Karpas-422 (cell line): Measurements from ENCODE around the gene NAA80. TPM values are rescaled to one million over a fixed set of nuclear protein-coding genes. Genes with fewer than 3 reads are reported as not detected.
"Not testable (repeated sequence)": the region's sequence is repeated elsewhere in the genome, so short reads cannot be mapped to it uniquely, and the experiment has no call there.

Experiments used
- DNase-seq: peaks from one replicate; pipeline ENCODE4 v3.0.0-alpha.2; 2015
- H2AFZ ChIP-seq: fragments of 200-600 bp; sonication (generic); 2 replicates; pipeline ENCODE4 v1.6.1; 2014; ENCODE audit warnings: antibody characterized with exemption, low read length, mixed read lengths
- H3K27ac ChIP-seq: fragments of 200-600 bp; sonication (generic); 2 replicates; pipeline ENCODE4 v1.5.1; 2014; ENCODE audit warnings: mild to moderate bottlenecking, low read length, moderate library complexity
- H3K27me3 ChIP-seq: fragments of 200-600 bp; sonication (generic); 2 replicates; pipeline ENCODE4 v1.6.1; 2014; ENCODE audit warnings: low read length, mixed read lengths
- H3K36me3 ChIP-seq: fragments of 200-600 bp; sonication (generic); 2 replicates; pipeline ENCODE4 v1.6.1; 2014; ENCODE audit warnings: low read length, mixed read lengths; ENCODE audit not compliant: insufficient read depth
- H3K4me1 ChIP-seq: fragments of 200-600 bp; sonication (generic); 2 replicates; pipeline ENCODE4 v1.6.1; 2014; ENCODE audit warnings: mild to moderate bottlenecking, low read length, mixed read lengths
- H3K4me2 ChIP-seq: fragments of 200-600 bp; sonication (generic); 2 replicates; pipeline ENCODE4 v1.6.1; 2014; ENCODE audit warnings: low read length, low read depth, mild to moderate bottlenecking; ENCODE audit not compliant: poor library complexity, severe bottlenecking
- H3K4me3 ChIP-seq: fragments of 200-600 bp; sonication (generic); 2 replicates; pipeline ENCODE4 v1.5.1; 2014; ENCODE audit warnings: mild to moderate bottlenecking, antibody characterized with exemption, low read length, mixed read lengths
- H3K79me2 ChIP-seq: fragments of 200-600 bp; sonication (generic); 2 replicates; pipeline ENCODE4 v1.6.1; 2014; ENCODE audit warnings: mild to moderate bottlenecking, low read length, mixed read lengths
- H3K9ac ChIP-seq: fragments of 200-600 bp; sonication (generic); 2 replicates; pipeline ENCODE4 v1.6.0; 2014; ENCODE audit warnings: low read length
- H3K9me2 ChIP-seq: fragments of 200-600 bp; sonication (generic), shearing (Covaris generic); replicated peaks from 2 replicates; pipeline ENCODE4 v1.6.0; 2014; ENCODE audit warnings: mild to moderate bottlenecking, low read length, moderate library complexity; ENCODE audit not compliant: insufficient read depth
- H3K9me3 ChIP-seq: fragments of 300-700, 200-600 bp; sonication (generic); 2 replicates; pipeline ENCODE4 v1.6.1; 2014; ENCODE audit warnings: low read length, mixed read lengths
- H4K20me1 ChIP-seq: fragments of 200-600 bp; sonication (generic); 2 replicates; pipeline ENCODE4 v1.6.1; 2014; ENCODE audit warnings: mild to moderate bottlenecking, antibody characterized with exemption, low read length, low read depth; ENCODE audit not compliant: insufficient read depth
- total RNA-seq: library from RNA; depleted of rRNA; stranded (reverse); fragments of >200 nt; shearing (Covaris generic); gene quantifications from 2 replicates; pipeline ENCODE4 v1.2.3, GENCODE V29; 2014; ENCODE audit warnings: low replicate concordance

NAA80 gene
- total RNA-seq, 1 experiment from 2014 or later = 18.1 TPM

DNA sequence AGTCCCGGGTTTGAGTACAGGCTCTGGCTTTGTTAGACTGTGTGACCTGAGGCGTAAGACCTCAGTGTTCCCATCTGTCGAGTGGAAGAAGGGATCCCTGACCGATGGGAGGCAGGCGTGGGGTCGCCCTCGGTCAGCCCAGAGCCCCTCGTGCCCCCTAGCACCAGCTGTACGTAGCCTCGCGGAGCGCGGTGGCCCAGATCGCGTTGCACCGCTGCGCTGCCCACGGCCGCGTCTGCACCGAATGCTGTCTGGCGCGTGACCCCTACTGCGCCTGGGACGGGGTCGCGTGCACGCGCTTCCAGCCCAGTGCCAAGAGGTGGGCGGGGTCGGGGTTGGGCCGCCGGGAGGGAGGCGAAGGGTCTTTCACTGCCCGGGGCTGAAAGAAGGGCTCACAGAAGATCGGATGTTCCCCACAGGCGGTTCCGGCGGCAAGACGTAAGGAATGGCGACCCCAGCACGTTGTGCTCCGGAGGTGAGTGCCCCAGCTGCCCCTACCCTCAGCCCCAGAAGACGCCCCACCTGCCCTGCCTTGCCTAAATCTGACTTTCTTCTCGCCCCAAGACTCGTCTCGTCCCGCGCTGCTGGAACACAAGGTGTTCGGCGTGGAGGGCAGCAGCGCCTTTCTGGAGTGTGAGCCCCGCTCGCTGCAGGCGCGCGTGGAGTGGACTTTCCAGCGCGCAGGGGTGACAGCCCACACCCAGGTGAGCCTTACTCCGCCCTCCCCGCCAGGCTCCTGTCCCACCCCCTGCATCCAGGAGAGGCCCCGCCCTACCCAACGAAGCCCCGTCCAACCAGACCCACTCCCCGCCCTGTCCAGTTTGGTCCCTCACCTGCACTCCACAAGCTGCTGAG lies 23.8 kb downstream of the NAA80 start:
- H3K36me3 ChIP-seq = no peaks in the 10 kb centered on the region
- no peak overlapping the region for H2AFZ ChIP-seq
- H3K27me3 ChIP-seq = no peaks in the 10 kb centered on the region
- H3K4me3 ChIP-seq = no peak overlapping the region
- no peak overlapping the region for H3K9ac ChIP-seq
- H3K9me2 ChIP-seq = no peaks in the 10 kb centered on the region
- H3K4me1 ChIP-seq = peaks cover 3% of the 10 kb centered on the region
- H4K20me1 ChIP-seq = no peaks in the 10 kb centered on the region
- H3K79me2 ChIP-seq = no peaks in the 10 kb centered on the region
- H3K9me3 ChIP-seq = no peaks in the 10 kb centered on the region
- no peak overlapping the region for H3K27ac ChIP-seq
- no peak overlapping the region for H3K4me2 ChIP-seq
- no peak for DNase-seq

DNA sequence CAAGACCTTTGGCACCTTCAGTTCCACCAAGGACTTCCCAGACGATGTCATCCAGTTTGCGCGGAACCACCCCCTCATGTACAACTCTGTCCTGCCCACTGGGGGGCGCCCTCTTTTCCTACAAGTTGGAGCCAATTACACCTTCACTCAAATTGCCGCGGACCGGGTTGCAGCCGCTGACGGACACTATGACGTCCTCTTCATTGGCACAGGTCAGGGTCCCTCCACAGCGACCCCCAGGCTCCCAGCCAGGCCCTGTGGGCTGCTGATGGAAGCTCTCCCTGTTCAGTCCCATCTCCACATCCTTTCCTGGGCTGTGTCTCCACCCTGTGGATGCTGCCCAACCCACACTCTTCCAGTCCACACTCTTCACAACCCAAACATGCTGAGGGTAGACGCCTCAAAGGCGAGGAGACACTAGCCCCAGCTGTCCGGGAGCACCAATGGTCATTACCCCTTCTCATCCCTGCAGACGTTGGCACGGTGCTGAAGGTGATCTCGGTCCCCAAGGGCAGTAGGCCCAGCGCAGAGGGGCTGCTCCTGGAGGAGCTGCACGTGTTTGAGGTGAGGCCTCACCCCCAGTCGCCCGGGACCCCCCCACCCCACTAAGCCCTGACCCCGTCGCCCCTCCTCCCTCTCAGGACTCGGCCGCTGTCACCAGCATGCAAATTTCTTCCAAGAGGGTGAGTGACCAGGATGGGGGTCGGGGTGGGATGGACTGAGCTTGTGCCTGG lies 24.7 kb downstream of the NAA80 start:
- no peaks in the 10 kb centered on the region for H3K79me2 ChIP-seq
- H4K20me1 ChIP-seq = no peaks in the 10 kb centered on the region
- H3K27me3 ChIP-seq = no peaks in the 10 kb centered on the region
- peaks cover 3% of the 10 kb centered on the region for H3K4me1 ChIP-seq
- H3K4me2 ChIP-seq = no peak overlapping the region
- H3K9me3 ChIP-seq = no peaks in the 10 kb centered on the region
- no peaks in the 10 kb centered on the region for H3K36me3 ChIP-seq
- no peak overlapping the region for H3K9ac ChIP-seq
- no peaks in the 10 kb centered on the region for H3K9me2 ChIP-seq
- H2AFZ ChIP-seq = no peak overlapping the region
- no peak overlapping the region for H3K4me3 ChIP-seq
- DNase-seq = peak; percentile 93
- H3K27ac ChIP-seq = no peak overlapping the region

DNA sequence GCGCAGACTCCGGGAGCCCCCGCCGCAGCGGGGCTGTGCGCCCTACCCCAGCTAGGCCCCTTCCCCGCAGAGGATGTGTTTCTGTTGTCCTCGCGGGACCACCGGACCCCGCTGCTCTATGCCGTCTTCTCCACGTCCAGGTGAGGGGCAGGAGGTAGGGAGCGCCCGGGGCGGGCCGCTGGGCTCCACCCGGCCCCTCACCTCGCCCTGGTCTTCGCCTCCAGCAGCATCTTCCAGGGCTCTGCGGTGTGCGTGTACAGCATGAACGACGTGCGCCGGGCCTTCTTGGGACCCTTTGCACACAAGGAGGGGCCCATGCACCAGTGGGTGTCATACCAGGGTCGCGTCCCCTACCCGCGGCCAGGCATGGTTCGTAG lies 25.5 kb downstream of the NAA80 start:
- H3K27ac ChIP-seq = no peak overlapping the region
- H3K79me2 ChIP-seq = no peaks in the 10 kb centered on the region
- H2AFZ ChIP-seq = no peak overlapping the region
- H3K27me3 ChIP-seq = no peaks in the 10 kb centered on the region
- H3K4me1 ChIP-seq = peaks cover 3% of the 10 kb centered on the region
- no peak for DNase-seq
- H3K9me3 ChIP-seq = no peaks in the 10 kb centered on the region
- no peaks in the 10 kb centered on the region for H4K20me1 ChIP-seq
- H3K9me2 ChIP-seq = no peaks in the 10 kb centered on the region
- no peak overlapping the region for H3K9ac ChIP-seq
- H3K4me3 ChIP-seq = no peak overlapping the region
- no peaks in the 10 kb centered on the region for H3K36me3 ChIP-seq
- H3K4me2 ChIP-seq = no peak overlapping the region

DNA sequence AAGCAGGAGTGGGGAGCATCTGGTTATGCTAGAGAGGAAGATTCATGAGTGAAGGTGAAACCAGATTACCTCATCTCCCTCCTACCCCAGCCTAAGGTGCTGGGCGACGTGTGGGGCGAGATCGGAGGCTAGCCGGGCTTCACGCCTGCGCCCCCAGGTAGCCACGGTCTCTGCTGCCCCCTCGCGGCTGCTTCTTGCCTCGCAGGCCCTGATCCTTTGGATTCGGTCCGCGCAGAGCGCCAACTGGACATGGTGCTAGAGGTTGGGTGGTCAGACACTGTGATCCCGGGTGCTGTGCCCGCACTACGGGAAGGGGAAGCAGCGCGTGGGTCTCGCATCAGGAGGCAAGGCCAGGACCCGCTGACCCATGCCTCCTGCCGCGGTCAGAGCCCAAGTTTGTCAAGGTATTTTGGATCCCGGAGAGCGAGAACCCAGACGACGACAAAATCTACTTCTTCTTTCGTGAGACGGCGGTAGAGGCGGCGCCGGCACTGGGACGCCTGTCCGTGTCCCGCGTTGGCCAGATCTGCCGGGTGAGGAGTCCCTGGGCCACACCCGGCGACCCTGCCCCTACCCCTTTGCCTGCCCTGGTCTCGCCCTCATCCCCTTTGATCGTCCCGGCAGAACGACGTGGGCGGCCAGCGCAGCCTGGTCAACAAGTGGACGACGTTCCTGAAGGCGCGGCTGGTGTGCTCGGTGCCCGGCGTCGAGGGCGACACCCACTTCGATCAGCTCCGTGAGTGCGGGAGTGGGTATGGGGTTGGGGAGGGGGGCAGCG lies 26.1 kb downstream of the NAA80 start:
- DNase-seq = peak; percentile 95
- Histone ChIP-seq H3K36me3 (no peaks in the 10 kb centered on the region), H3K9me2 (no peaks in the 10 kb centered on the region), H3K4me3 (no peak overlapping the region; the same call in 1 of the 2 replicates), H3K9ac (no peak overlapping the region), H4K20me1 (no peaks in the 10 kb centered on the region), H3K4me2 (peak overlapping the region; percentile 55), H2AFZ (no peak overlapping the region), H3K27me3 (no peaks in the 10 kb centered on the region), H3K27ac (no peak overlapping the region), H3K79me2 (no peaks in the 10 kb centered on the region), H3K4me1 (peaks cover 3% of the 10 kb centered on the region), H3K9me3 (no peaks in the 10 kb centered on the region)

DNA sequence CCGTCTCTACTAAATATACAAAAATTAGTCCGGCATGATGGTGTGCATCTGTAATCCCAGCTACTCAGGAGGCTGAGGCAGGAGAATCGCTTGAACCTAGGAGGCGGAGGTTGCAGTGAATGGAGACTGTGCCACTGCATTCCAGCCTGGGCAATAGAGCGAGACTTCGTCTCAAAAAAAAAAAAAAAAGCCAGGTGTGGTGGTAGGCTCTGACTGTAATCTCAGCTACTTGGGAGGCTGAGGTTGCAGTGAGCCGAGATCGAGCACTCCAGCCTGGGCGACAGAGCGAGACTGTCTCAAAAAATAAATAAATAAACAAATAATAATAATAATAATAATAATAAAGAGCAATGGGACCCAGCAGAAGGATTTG lies 26.7 kb downstream of the NAA80 start:
- not testable (repeated sequence) for H3K27ac ChIP-seq, H3K9me2 ChIP-seq, H2AFZ ChIP-seq, H3K4me3 ChIP-seq, H3K9ac ChIP-seq, H3K4me1 ChIP-seq, H3K9me3 ChIP-seq, H3K27me3 ChIP-seq, DNase-seq, H3K36me3 ChIP-seq, H4K20me1 ChIP-seq, H3K79me2 ChIP-seq
- H3K4me2 ChIP-seq = peak overlapping the region; percentile 55

DNA sequence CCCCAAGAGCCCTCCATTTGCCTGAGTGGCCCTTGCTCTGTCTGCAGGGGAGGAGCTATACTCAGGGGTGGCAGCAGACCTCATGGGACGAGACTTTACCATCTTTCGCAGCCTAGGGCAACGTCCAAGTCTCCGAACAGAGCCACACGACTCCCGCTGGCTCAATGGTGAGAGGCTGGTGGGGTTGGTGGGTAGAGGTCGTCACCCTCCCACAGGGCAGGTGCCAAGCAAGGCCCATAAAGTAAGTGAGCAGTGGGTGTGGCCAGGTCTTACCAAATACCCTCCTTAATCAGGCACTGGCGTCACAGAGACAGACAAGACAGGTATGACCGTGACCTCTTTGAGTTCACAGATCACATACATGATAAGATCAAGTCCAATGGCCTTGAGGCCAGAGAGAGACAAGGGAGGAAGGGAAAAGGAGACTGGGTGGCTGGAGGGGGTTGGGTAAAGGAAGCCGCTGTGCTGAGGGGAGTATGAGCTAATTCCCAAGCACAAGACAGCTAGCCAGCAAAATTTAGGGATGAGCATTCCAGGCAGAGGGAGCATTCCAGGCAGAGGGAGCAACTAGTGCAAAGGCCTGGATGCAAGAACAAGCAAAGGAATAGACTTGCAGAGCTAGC lies 27.8 kb downstream of the NAA80 start:
- no peak for DNase-seq
- no peak overlapping the region for H3K4me2 ChIP-seq
- H2AFZ ChIP-seq = no peak overlapping the region
- H3K9me3 ChIP-seq = no peaks in the 10 kb centered on the region
- no peaks in the 10 kb centered on the region for H3K9me2 ChIP-seq
- no peaks in the 10 kb centered on the region for H3K27me3 ChIP-seq
- H4K20me1 ChIP-seq = no peaks in the 10 kb centered on the region
- H3K4me1 ChIP-seq = peaks cover 3% of the 10 kb centered on the region
- H3K4me3 ChIP-seq = no peak overlapping the region
- no peak overlapping the region for H3K9ac ChIP-seq
- no peak overlapping the region for H3K27ac ChIP-seq
- H3K79me2 ChIP-seq = no peaks in the 10 kb centered on the region
- H3K36me3 ChIP-seq = no peaks in the 10 kb centered on the region

DNA sequence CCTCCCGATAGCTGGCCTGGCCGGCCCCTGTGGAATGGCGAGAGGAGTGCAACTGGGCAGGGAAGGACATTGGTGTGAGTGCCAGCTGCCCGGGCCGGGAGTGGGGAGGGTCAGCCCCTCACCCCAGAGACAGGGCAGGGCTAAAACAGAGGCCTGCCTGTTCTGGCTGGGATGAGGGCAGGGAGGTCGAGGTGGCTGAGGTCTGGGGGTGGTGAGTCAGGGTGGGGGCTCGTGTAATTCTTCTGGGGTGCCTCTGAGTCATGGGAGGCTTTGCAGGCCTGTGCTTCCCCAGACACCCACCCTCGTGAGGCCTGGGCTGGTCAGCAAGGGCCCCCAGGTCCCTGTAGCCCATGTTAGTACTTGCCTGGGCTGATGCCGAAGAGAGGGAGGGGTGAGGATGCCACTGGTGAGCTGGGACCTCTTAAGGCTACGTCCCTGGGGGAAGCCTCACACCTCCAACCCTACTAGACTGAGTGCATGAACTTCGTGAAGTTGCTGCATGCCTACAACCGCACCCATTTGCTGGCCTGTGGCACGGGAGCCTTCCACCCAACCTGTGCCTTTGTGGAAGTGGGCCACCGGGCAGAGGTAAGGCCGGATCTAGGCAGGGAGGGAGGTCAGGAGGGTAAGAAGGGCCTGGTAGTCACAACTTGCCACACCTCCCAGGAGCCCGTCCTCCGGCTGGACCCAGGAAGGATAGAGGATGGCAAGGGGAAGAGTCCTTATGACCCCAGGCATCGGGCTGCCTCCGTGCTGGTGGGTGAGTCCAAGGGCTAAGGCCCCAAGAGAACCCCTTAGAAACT lies 28.6 kb downstream of the NAA80 start:
- H3K27me3 ChIP-seq = no peaks in the 10 kb centered on the region
- no peak overlapping the region for H3K4me3 ChIP-seq
- no peak for DNase-seq
- no peaks in the 10 kb centered on the region for H3K9me3 ChIP-seq
- no peaks in the 10 kb centered on the region for H3K36me3 ChIP-seq
- H3K9me2 ChIP-seq = no peaks in the 10 kb centered on the region
- H4K20me1 ChIP-seq = no peaks in the 10 kb centered on the region
- H3K27ac ChIP-seq = no peak overlapping the region
- no peak overlapping the region for H3K9ac ChIP-seq
- no peak overlapping the region for H3K4me2 ChIP-seq
- H3K4me1 ChIP-seq = peaks cover 3% of the 10 kb centered on the region
- no peaks in the 10 kb centered on the region for H3K79me2 ChIP-seq
- H2AFZ ChIP-seq = no peak overlapping the region
